ENCODE data around the gene GRP.

Gene GRP

GRCh38 chr18:59268127-59268720 lies 48.3 kb downstream of the GRP start:
- no peak for DNase-seq

GRCh38 chr18:59268721-59269562 lies 49.0 kb downstream of the GRP start:
- DNase-seq: no peak

- no peak for DNase-seq
These were observed 49.7 kb downstream of the GRP start for GRCh38 chr18:59269563-59270119.

GRCh38 chr18:59270689-59271257 lies 50.8 kb downstream of the GRP start:
- no peak for DNase-seq

GRCh38 chr18:59271606-59272220 lies 51.8 kb downstream of the GRP start:
- no peak for DNase-seq

GRCh38 chr18:59272221-59272888 lies 52.4 kb downstream of the GRP start:
- DNase-seq: peak in 1 of 2 donors; percentile 8

GRCh38 chr18:59272891-59273758 lies 53.2 kb downstream of the GRP start, which contains the start of gene RAX:
Gene RAX, minus strand, starts transcription at chr18:59273454. Its CDS starts 248 bp downstream, at chr18:59273206.
- DNase-seq: peak in 1 of 2 donors; percentile 7

- no peak for DNase-seq
These were observed 54.0 kb downstream of the GRP start for GRCh38 chr18:59273759-59274532.

GRCh38 chr18:59274533-59274928 lies 54.6 kb downstream of the GRP start:
- DNase-seq: no peak

GRCh38 chr18:59275406-59275949 lies 55.5 kb downstream of the GRP start:
- DNase-seq: no peak

GRCh38 chr18:59276047-59276446 lies 56.1 kb downstream of the GRP start:
- no peak for DNase-seq

- DNase-seq: no peak
These were observed 58.8 kb downstream of the GRP start for GRCh38 chr18:59278793-59279192.

GRCh38 chr18:59279193-59279592 lies 59.2 kb downstream of the GRP start:
- no peak for DNase-seq

- no peak for DNase-seq
These were observed 59.8 kb downstream of the GRP start for GRCh38 chr18:59279722-59280121.
